A673 (cell line): ENCODE measurements around the gene TRIM59.

Source experiments
- EZH2 ChIP-seq: fragments of 200-600 bp; sonication (generic); IDR thresholded peaks from 2 replicates; pipeline ENCODE4 v1.6.1; 2017; ENCODE audit warnings: borderline replicate concordance, low read depth, mild to moderate bottlenecking, mixed read lengths, antibody characterized with exemption, low read length; ENCODE audit not compliant: poor library complexity, severe bottlenecking
- TF ChIP-seq, protein P1 (sequence below): fragments of 300-800, 200-600 bp; sonication (generic); conservative IDR thresholded peaks from 2 replicates; pipeline ENCODE4 v1.5.1; 2017; ENCODE audit warnings: low read depth, mild to moderate bottlenecking, antibody characterized with exemption, low read length, moderate library complexity, mixed read lengths

DNA sequence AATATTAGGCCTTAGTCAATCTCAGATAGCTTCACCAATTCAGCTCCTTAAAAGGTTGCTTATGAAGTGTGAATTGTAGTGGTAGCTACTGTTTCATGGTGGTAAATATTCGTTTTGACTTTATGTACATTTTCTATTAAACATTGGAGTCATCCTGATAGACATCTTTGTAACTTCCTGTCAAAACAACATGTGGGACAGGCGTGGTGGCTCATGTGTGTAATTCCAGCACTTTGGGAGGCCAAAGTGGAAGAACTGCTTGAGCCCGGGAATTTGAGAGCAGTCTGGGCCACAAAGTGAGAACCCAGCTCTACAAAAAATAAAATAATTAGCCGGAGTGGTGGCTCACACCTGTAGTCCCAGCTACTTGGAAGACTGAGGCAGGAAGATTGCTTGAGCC, 2.0 kb upstream of the TRIM59 start:
- TF ChIP-seq, protein P1, sequence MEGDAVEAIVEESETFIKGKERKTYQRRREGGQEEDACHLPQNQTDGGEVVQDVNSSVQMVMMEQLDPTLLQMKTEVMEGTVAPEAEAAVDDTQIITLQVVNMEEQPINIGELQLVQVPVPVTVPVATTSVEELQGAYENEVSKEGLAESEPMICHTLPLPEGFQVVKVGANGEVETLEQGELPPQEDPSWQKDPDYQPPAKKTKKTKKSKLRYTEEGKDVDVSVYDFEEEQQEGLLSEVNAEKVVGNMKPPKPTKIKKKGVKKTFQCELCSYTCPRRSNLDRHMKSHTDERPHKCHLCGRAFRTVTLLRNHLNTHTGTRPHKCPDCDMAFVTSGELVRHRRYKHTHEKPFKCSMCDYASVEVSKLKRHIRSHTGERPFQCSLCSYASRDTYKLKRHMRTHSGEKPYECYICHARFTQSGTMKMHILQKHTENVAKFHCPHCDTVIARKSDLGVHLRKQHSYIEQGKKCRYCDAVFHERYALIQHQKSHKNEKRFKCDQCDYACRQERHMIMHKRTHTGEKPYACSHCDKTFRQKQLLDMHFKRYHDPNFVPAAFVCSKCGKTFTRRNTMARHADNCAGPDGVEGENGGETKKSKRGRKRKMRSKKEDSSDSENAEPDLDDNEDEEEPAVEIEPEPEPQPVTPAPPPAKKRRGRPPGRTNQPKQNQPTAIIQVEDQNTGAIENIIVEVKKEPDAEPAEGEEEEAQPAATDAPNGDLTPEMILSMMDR, result no peak
- no peak for TF ChIP-seq EZH2
